Measurements from ENCODE around the gene PRKN.

The PRKN gene

DNA sequence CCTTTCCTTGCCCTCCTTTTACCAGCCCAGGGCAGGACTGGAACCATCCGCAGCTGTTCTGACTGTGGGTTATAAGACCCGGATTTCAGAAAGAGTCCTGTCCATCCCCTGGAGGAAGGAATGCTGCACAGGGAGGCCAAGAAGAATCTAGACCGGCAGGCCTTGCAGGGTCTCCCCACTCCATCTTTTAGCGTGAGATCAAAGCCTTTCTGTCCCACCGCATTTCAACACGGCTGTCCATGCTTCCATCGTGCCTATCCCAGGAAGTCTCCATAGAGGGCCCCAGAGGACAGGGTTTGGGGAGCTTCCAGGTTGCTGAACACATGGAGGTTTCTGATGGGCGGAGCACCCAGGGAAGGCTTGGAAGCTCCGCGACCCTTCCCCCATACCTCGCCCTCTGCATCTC is 1374.4 kb downstream of the PRKN start:
- Histone ChIP-seq H3K27ac (ENCODE audit: extremely low read depth, low read depth, low read length) (no peak overlapping the region), H3K36me3 (ENCODE audit: control insufficient read depth in 2 of 2, insufficient read depth in 1 of 2, low read length in 2 of 2) (no peaks in the 10 kb centered on the region), H3K4me3 (ENCODE audit: low read depth, low read length) (no peak overlapping the region), H3K4me1 (ENCODE audit: control insufficient read depth, insufficient read depth, low read length) (no peaks in the 10 kb centered on the region), H3K9me3 (ENCODE audit: control insufficient read depth, insufficient read depth, low read depth, low read length) (no peaks in the 10 kb centered on the region)
- TF ChIP-seq, protein P1, sequence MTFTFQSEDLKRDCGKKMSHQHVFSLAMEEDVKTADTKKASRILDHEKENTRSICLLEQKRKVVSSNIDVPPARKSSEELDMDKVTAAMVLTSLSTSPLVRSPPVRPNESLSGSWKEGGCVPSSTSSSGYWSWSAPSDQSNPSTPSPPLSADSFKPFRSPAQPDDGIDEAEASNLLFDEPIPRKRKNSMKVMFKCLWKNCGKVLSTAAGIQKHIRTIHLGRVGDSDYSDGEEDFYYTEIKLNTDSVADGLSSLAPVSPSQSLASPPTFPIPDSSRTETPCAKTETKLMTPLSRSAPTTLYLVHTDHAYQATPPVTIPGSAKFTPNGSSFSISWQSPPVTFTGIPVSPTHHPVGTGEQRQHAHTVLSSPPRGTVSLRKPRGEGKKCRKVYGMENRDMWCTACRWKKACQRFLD (tag by site-specific recombination; IDR thresholded peaks at IDR 0.05) = no peak
- TF ChIP-seq ZNF501 (tag by site-specific recombination; IDR thresholded peaks at IDR 0.05) (no peak), FEZF1 (tag by site-specific recombination; IDR thresholded peaks at IDR 0.05) (no peak), KLF10 (tag by site-specific recombination; IDR thresholded peaks at IDR 0.05) (no peak), MZF1 (tag by site-specific recombination; IDR thresholded peaks at IDR 0.05; ENCODE audit: borderline replicate concordance) (no peak), ZNF274 (IDR thresholded peaks at IDR 0.05; ENCODE audit: low read length) (no peak), ZNF274 (tag by site-specific recombination; IDR thresholded peaks at IDR 0.05; ENCODE audit: borderline replicate concordance) (no peak), ZNF560 (tag by site-specific recombination; IDR thresholded peaks at IDR 0.05; ENCODE audit: borderline replicate concordance) (no peak), ZNF341 (tag by site-specific recombination; IDR thresholded peaks at IDR 0.05; ENCODE audit: low read depth) (no peak), ZNF48 (tag by site-specific recombination; IDR thresholded peaks at IDR 0.05) (no peak), ZEB2 (tag by site-specific recombination; IDR thresholded peaks at IDR 0.05) (no peak), ZSCAN16 (tag by site-specific recombination; IDR thresholded peaks at IDR 0.05) (no peak), EGR2 (tag by site-specific recombination; IDR thresholded peaks at IDR 0.05; ENCODE audit: low read depth) (no peak), ZBTB7A (tag by site-specific recombination; IDR thresholded peaks at IDR 0.05; ENCODE audit: low read depth) (no peak), SALL2 (tag by site-specific recombination; IDR thresholded peaks at IDR 0.05; ENCODE audit: borderline replicate concordance) (no peak), ZNF629 (tag by site-specific recombination; IDR thresholded peaks at IDR 0.05) (no peak), ZBTB20 (tag by site-specific recombination; IDR thresholded peaks at IDR 0.05) (no peak), ZNF221 (tag by site-specific recombination; IDR thresholded peaks at IDR 0.05; ENCODE audit: borderline replicate concordance) (no peak)
- TF ChIP-seq, protein P2, sequence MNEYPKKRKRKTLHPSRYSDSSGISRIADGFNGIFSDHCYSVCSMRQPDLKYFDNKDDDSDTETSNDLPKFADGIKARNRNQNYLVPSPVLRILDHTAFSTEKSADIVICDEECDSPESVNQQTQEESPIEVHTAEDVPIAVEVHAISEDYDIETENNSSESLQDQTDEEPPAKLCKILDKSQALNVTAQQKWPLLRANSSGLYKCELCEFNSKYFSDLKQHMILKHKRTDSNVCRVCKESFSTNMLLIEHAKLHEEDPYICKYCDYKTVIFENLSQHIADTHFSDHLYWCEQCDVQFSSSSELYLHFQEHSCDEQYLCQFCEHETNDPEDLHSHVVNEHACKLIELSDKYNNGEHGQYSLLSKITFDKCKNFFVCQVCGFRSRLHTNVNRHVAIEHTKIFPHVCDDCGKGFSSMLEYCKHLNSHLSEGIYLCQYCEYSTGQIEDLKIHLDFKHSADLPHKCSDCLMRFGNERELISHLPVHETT (tag by site-specific recombination; IDR thresholded peaks at IDR 0.05) = no peak
- TF ChIP-seq, protein P3, sequence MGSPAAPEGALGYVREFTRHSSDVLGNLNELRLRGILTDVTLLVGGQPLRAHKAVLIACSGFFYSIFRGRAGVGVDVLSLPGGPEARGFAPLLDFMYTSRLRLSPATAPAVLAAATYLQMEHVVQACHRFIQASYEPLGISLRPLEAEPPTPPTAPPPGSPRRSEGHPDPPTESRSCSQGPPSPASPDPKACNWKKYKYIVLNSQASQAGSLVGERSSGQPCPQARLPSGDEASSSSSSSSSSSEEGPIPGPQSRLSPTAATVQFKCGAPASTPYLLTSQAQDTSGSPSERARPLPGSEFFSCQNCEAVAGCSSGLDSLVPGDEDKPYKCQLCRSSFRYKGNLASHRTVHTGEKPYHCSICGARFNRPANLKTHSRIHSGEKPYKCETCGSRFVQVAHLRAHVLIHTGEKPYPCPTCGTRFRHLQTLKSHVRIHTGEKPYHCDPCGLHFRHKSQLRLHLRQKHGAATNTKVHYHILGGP (tag by site-specific recombination; IDR thresholded peaks at IDR 0.05) = no peak
- TF ChIP-seq, protein P4, sequence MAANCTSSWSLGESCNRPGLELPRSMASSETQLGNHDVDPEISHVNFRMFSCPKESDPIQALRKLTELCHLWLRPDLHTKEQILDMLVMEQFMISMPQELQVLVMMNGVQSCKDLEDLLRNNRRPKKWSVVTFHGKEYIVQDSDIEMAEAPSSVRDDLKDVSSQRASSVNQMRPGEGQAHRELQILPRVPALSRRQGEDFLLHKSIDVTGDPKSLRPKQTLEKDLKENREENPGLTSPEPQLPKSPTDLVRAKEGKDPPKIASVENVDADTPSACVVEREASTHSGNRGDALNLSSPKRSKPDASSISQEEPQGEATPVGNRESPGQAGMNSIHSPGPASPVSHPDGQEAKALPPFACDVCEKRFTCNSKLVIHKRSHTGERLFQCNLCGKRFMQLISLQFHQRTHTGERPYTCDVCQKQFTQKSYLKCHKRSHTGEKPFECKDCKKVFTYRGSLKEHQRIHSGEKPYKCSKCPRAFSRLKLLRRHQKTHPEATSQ (tag by site-specific recombination; IDR thresholded peaks at IDR 0.05) = no peak
- POLR2A ChIA-PET = no interaction called here
- CTCF ChIA-PET = interaction anchor here (0.6 to 6.0 kb wide), 2 partner anchors 19 to 258 kb away, joined by 3 to 64 read pairs; no protein-coding TSS in a partner anchor

DNA sequence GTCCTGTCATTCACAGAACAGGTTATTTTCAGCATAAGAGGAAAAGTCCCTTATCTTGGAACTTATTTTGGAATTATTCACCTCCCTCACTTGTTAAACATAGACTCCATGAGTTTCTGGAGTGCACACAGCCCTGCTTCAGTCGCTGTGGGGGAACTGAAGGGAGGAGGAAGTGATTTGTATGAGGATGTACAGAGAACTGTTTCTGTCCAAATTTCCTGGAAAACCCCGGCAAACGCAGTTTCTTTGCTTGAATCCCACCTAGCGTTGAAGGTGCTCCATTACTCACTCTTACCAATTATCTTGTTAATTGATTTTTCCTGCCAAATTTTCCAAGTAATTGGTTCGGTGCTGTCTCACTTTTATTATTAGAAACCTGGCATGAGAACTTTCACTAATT is 1375.7 kb downstream of the PRKN start:
- no peaks in the 10 kb centered on the region for H3K9me3 ChIP-seq (ENCODE audit: control insufficient read depth, insufficient read depth, low read depth, low read length)
- CTCF ChIA-PET = no interaction called here
- no peaks in the 10 kb centered on the region for H3K36me3 ChIP-seq (ENCODE audit: control insufficient read depth in 2 of 2, insufficient read depth in 1 of 2, low read length in 2 of 2)
- POLR2A ChIA-PET = no interaction called here
- no peaks in the 10 kb centered on the region for H3K4me1 ChIP-seq (ENCODE audit: control insufficient read depth, insufficient read depth, low read length)
- H3K4me3 ChIP-seq (ENCODE audit: low read depth, low read length) = no peak overlapping the region
- H3K27ac ChIP-seq (ENCODE audit: extremely low read depth, low read depth, low read length) = no peak overlapping the region
- TF ChIP-seq HOXD13 (CRISPR knock-in tag; IDR thresholded peaks at IDR 0.05; ENCODE audit: borderline replicate concordance) (no peak), ZNF19 (tag by site-specific recombination; IDR thresholded peaks at IDR 0.05; ENCODE audit: low read depth) (no peak), ZNF132 (tag by site-specific recombination; IDR thresholded peaks at IDR 0.05; ENCODE audit: borderline replicate concordance) (no peak), IKZF3 (tag by site-specific recombination; IDR thresholded peaks at IDR 0.05) (no peak), ZNF394 (tag by site-specific recombination; IDR thresholded peaks at IDR 0.05; ENCODE audit: borderline replicate concordance) (no peak), EGR2 (tag by site-specific recombination; IDR thresholded peaks at IDR 0.05; ENCODE audit: low read depth) (no peak), ZNF510 (tag by site-specific recombination; IDR thresholded peaks at IDR 0.05; ENCODE audit: insufficient replicate concordance) (no peak)
- TF ChIP-seq, protein P5, sequence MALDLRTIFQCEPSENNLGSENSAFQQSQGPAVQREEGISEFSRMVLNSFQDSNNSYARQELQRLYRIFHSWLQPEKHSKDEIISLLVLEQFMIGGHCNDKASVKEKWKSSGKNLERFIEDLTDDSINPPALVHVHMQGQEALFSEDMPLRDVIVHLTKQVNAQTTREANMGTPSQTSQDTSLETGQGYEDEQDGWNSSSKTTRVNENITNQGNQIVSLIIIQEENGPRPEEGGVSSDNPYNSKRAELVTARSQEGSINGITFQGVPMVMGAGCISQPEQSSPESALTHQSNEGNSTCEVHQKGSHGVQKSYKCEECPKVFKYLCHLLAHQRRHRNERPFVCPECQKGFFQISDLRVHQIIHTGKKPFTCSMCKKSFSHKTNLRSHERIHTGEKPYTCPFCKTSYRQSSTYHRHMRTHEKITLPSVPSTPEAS (tag by site-specific recombination; IDR thresholded peaks at IDR 0.05) = no peak
